Hepatocyte (in vitro differentiated cells): Measurements from ENCODE around the gene TRMT13. TPM values are rescaled to one million over a fixed set of nuclear protein-coding genes. Genes with fewer than 3 reads are reported as not detected.

ENCODE experiments used
- DNase-seq: peaks from one replicate; pipeline ENCODE4 v3.0.0-alpha.2; 2016; ENCODE audit warnings: low spot score
- H2AFZ ChIP-seq: fragments of 200-600 bp; sonication (generic); 2 replicates; pipeline ENCODE4 v1.6.0; 2016; ENCODE audit warnings: antibody characterized with exemption, mild to moderate bottlenecking
- H3K27ac ChIP-seq: fragments of 200-600 bp; sonication (generic); 2 replicates; pipeline ENCODE4 v1.5.1; 2016; ENCODE audit warnings: mild to moderate bottlenecking
- H3K27me3 ChIP-seq: fragments of 200-600 bp; sonication (generic); 2 replicates; pipeline ENCODE4 v1.6.1; 2016
- H3K36me3 ChIP-seq: fragments of 200-600 bp; sonication (generic); replicated peaks from 2 replicates; pipeline ENCODE4 v1.5.1; 2016; ENCODE audit warnings: low read depth; ENCODE audit not compliant: insufficient read depth
- H3K4me1 ChIP-seq: fragments of 200-600 bp; sonication (generic); 2 replicates; pipeline ENCODE4 v1.5.1; 2016; ENCODE audit warnings: mild to moderate bottlenecking, moderate library complexity; ENCODE audit not compliant: insufficient read depth
- H3K4me2 ChIP-seq: fragments of 200-600 bp; sonication (generic); 2 replicates; pipeline ENCODE4 v1.6.0; 2016
- H3K4me3 ChIP-seq: fragments of 200-600 bp; sonication (generic); 2 replicates; pipeline ENCODE4 v1.5.1; 2016; ENCODE audit warnings: mild to moderate bottlenecking
- H3K79me2 ChIP-seq: fragments of 200-600 bp; sonication (generic); 2 replicates; pipeline ENCODE4 v1.6.0; 2017; ENCODE audit warnings: mild to moderate bottlenecking
- H3K9me2 ChIP-seq: fragments of 200-600 bp; sonication (generic); replicated peaks from 2 replicates; pipeline ENCODE4 v1.6.0; 2017; ENCODE audit warnings: mild to moderate bottlenecking; ENCODE audit not compliant: insufficient read depth
- H3K9me3 ChIP-seq: fragments of 200-600 bp; sonication (generic); 2 replicates; pipeline ENCODE4 v1.5.1; 2016; ENCODE audit warnings: low read depth, mild to moderate bottlenecking
- H4K20me1 ChIP-seq: fragments of 200-600 bp; sonication (generic); 2 replicates; pipeline ENCODE4 v1.6.0; 2016; ENCODE audit warnings: mild to moderate bottlenecking; ENCODE audit not compliant: insufficient read depth, poor library complexity, severe bottlenecking
- EZH2 ChIP-seq: fragments of 200-600 bp; sonication (generic); IDR thresholded peaks from 2 replicates; pipeline ENCODE4 v1.6.1; 2016; ENCODE audit warnings: antibody characterized with exemption, mild to moderate bottlenecking, borderline replicate concordance
- EZH2phosphoT487 ChIP-seq: fragments of 200-600 bp; sonication (generic); IDR thresholded peaks from one replicate; pipeline ENCODE4 v1.6.1; 2018; ENCODE audit warnings: antibody characterized with exemption, mild to moderate bottlenecking, low read depth, moderate library complexity; ENCODE audit not compliant: unreplicated experiment, severe bottlenecking
- WGBS: methylation state at CpG from one replicate; pipeline ENCODE4 v1.1.6; 2016; ENCODE audit warnings: low lambda C conversion rate; ENCODE audit errors: missing lambda C conversion rate; 5-methylcytosine and 5-hydroxymethylcytosine counted together
- polyA plus RNA-seq: library from polyadenylated mRNA; unstranded; fragments of >200 nt; fragmentation: Nextera tagmentation; extraction: Ambion mirVana; gene quantifications from 2 replicates; pipeline ENCODE4 v1.2.1, GENCODE V29; 2016
- total RNA-seq: library from RNA; depleted of rRNA; stranded (reverse); fragments of >200 nt; gene quantifications from 2 replicates; pipeline ENCODE4 v1.2.3, GENCODE V29; 2014
- TF ChIP-seq, protein P1 (sequence below): fragments of 200-600 bp; sonication (generic); IDR thresholded peaks from 2 replicates; pipeline ENCODE4 v1.5.1; 2016; ENCODE audit warnings: antibody characterized with exemption, mild to moderate bottlenecking; ENCODE audit not compliant: poor library complexity

Gene TRMT13
- total and polyA plus RNA-seq, 2 experiments from 2014 or later = 8.9 to 18.8 TPM

DNA sequence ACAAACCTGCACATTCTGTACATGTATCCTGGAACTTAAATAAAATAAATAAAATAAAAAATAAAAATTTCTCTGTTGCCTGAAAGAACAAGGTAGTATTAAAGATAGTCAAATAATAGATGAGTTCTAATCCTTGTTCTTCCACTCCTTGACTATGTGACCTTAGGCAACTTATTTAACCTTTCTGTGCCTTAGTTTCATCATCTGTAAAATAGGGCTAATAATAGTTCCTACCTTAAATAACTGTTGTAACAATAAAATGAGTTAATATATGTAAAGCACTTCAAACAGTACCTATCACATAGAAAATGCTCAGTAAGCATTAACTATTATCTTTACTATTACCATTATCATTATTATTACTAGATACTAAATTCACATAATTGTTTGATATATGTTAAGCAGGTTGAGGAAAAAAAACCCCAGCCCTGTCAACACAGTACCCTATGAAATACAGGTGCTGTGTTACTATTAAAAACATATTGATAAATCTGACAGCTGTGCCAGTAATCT is 23.4 kb upstream of the TRMT13 start:
- no peaks in the 10 kb centered on the region for H4K20me1 ChIP-seq
- H2AFZ ChIP-seq = no peak overlapping the region
- H3K79me2 ChIP-seq = no peaks in the 10 kb centered on the region
- H3K27me3 ChIP-seq = no peaks in the 10 kb centered on the region
- no peak overlapping the region for H3K4me3 ChIP-seq
- H3K9me2 ChIP-seq = no peaks in the 10 kb centered on the region
- DNase-seq = no peak
- H3K27ac ChIP-seq = no peak overlapping the region
- H3K4me1 ChIP-seq = no peaks in the 10 kb centered on the region
- no peak overlapping the region for H3K4me2 ChIP-seq
- TF ChIP-seq EZH2phosphoT487 = no peak
- TF ChIP-seq EZH2 = no peak
- TF ChIP-seq, protein P1, sequence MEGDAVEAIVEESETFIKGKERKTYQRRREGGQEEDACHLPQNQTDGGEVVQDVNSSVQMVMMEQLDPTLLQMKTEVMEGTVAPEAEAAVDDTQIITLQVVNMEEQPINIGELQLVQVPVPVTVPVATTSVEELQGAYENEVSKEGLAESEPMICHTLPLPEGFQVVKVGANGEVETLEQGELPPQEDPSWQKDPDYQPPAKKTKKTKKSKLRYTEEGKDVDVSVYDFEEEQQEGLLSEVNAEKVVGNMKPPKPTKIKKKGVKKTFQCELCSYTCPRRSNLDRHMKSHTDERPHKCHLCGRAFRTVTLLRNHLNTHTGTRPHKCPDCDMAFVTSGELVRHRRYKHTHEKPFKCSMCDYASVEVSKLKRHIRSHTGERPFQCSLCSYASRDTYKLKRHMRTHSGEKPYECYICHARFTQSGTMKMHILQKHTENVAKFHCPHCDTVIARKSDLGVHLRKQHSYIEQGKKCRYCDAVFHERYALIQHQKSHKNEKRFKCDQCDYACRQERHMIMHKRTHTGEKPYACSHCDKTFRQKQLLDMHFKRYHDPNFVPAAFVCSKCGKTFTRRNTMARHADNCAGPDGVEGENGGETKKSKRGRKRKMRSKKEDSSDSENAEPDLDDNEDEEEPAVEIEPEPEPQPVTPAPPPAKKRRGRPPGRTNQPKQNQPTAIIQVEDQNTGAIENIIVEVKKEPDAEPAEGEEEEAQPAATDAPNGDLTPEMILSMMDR = no peak
- H3K36me3 ChIP-seq = no peaks in the 10 kb centered on the region
- no peaks in the 10 kb centered on the region for H3K9me3 ChIP-seq

DNA sequence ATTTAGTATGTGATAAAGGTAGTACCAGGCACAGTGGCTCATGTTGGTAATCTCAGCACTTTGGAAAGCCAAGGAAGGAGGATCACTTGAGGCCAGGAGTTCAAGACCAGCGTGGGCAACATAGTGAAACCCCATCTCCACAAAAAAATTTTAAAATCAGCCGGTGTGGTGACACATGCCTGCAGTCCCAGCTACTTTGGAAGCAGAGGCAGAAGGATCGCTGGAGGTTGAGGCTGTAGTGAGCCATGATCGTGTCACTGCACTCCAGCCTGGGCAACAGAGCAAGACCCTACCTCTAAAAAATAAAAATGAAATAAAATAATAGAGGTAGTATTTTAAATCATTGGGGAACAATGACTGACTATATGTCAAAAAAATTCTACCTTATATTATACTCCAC is 17.4 kb upstream of the TRMT13 start:
- TF ChIP-seq EZH2phosphoT487 = no peak
- no peak for TF ChIP-seq EZH2
- TF ChIP-seq, protein P1 = no peak
- Histone ChIP-seq H3K4me3 (no peak overlapping the region), H4K20me1 (no peaks in the 10 kb centered on the region), H3K79me2 (no peaks in the 10 kb centered on the region), H3K4me1 (no peaks in the 10 kb centered on the region), H3K27me3 (no peaks in the 10 kb centered on the region), H3K9me3 (no peaks in the 10 kb centered on the region), H3K4me2 (no peak overlapping the region), H3K36me3 (no peaks in the 10 kb centered on the region), H2AFZ (no peak overlapping the region), H3K9me2 (no peaks in the 10 kb centered on the region), H3K27ac (no peak overlapping the region)
- no peak for DNase-seq
- WGBS = 98% methylated on average over 4 of the region's 4 CpGs

DNA sequence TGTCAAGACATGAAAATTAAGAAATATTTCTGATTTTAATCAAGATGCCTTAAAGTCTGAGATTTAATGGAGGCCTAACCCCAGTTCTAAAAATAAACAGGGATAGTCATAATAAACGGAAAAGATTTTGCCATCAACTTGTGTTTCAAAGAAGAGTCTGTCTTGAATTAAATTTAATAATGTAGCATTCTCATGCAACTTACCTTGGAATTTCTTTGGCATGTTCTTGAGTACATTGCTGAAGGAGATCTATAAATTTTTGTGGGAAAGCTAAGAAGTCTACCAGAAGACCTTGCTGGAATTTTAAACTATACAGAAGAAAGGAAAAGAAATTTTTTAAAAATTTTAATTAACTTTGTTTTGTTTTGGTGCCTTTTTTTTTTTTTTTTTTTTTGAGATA is 10.8 kb upstream of the TRMT13 start:
- WGBS = 69% methylated on average over 1 of the region's 1 CpG
- no peaks in the 10 kb centered on the region for H3K36me3 ChIP-seq
- H3K27me3 ChIP-seq = no peaks in the 10 kb centered on the region
- H4K20me1 ChIP-seq = no peaks in the 10 kb centered on the region
- no peaks in the 10 kb centered on the region for H3K9me3 ChIP-seq
- H3K4me2 ChIP-seq = no peak overlapping the region
- no peaks in the 10 kb centered on the region for H3K4me1 ChIP-seq
- peaks cover 8% of the 10 kb centered on the region for H3K79me2 ChIP-seq
- H3K27ac ChIP-seq = no peak overlapping the region
- H3K9me2 ChIP-seq = no peaks in the 10 kb centered on the region
- no peak overlapping the region for H3K4me3 ChIP-seq
- no peak for DNase-seq
- no peak overlapping the region for H2AFZ ChIP-seq
- TF ChIP-seq EZH2phosphoT487 = no peak
- TF ChIP-seq, protein P1 = no peak
- TF ChIP-seq EZH2 = no peak

GRCh38 chr1:100127226-100127625 is 5.7 kb upstream of the TRMT13 start:
- Histone ChIP-seq H3K79me2 (peaks cover 41% of the 10 kb centered on the region), H3K9me3 (no peaks in the 10 kb centered on the region), H3K27me3 (no peaks in the 10 kb centered on the region), H3K9me2 (no peaks in the 10 kb centered on the region), H3K36me3 (no peaks in the 10 kb centered on the region), H3K4me2 (no peak overlapping the region), H3K4me1 (no peaks in the 10 kb centered on the region), H3K27ac (no peak overlapping the region), H4K20me1 (no peaks in the 10 kb centered on the region), H2AFZ (no peak overlapping the region), H3K4me3 (no peak overlapping the region)
- TF ChIP-seq, protein P1 = no peak
- TF ChIP-seq EZH2 (no peak), EZH2phosphoT487 (no peak)
- whole genome bisulfite sequencing = 90% methylated on average over 1 of the region's 1 CpG
- no peak for DNase-seq
